C4-2B (cell line): Measurements from ENCODE around the gene WSCD1.

Experiments
- ZFX ChIP-seq: fragments of 450-650 bp; IDR thresholded peaks from 2 replicates; pipeline ENCODE4 v1.6.1; 2017
- TF ChIP-seq, protein P1 (sequence below): fragments of 450-650 bp; conservative IDR thresholded peaks from 2 replicates; pipeline ENCODE4 v1.5.1; 2017; ENCODE audit warnings: mild to moderate bottlenecking

DNA sequence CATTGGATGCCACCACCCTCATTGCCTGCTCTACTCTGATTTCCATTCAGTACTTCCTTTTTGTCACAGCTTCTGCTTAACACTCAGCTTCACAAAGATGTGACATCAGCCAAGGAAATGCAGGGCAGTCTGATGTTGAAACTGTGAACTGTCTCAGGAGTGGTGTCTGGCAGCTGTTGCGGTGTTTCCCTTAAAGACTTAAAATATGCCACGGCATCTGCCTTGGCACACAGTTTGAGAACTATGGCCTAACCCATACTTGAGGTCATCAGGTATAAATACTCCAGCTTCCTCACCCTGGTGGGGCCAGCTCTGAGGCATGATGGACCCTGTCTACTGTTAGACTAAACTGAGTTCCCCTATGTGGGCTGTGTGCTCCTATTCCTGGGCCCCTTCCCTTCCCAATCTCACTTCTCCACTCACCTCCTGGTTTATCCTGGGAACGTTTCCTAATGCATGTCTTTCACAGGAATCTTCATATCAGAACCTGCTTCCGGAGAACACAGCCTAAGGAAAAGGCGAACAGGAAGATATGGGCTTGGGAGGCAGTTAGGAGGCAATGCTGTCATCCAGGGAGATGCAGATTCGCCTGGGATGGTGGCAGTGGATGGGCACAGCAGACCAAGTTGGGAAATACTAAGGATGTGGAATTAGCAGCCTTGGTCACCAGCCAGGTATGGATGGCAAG is 96.5 kb downstream of the WSCD1 start:
- TF ChIP-seq, protein P1, sequence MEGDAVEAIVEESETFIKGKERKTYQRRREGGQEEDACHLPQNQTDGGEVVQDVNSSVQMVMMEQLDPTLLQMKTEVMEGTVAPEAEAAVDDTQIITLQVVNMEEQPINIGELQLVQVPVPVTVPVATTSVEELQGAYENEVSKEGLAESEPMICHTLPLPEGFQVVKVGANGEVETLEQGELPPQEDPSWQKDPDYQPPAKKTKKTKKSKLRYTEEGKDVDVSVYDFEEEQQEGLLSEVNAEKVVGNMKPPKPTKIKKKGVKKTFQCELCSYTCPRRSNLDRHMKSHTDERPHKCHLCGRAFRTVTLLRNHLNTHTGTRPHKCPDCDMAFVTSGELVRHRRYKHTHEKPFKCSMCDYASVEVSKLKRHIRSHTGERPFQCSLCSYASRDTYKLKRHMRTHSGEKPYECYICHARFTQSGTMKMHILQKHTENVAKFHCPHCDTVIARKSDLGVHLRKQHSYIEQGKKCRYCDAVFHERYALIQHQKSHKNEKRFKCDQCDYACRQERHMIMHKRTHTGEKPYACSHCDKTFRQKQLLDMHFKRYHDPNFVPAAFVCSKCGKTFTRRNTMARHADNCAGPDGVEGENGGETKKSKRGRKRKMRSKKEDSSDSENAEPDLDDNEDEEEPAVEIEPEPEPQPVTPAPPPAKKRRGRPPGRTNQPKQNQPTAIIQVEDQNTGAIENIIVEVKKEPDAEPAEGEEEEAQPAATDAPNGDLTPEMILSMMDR, result no peak
- TF ChIP-seq ZFX, result no peak
